Loucy (cell line): ENCODE results near the gene GPR39.

Experiments
- EZH2phosphoT487 ChIP-seq: fragments of 200-600 bp; IDR thresholded peaks from 2 replicates; pipeline ENCODE4 v1.6.1; 2018; ENCODE audit warnings: antibody characterized with exemption, mild to moderate bottlenecking, moderate library complexity, borderline replicate concordance
- TF ChIP-seq, protein P1 (sequence below): fragments of 200-600 bp; sonication (generic); conservative IDR thresholded peaks from 2 replicates; pipeline ENCODE4 v1.5.1; 2014; ENCODE audit warnings: mild to moderate bottlenecking, antibody characterized with exemption, low read length

DNA sequence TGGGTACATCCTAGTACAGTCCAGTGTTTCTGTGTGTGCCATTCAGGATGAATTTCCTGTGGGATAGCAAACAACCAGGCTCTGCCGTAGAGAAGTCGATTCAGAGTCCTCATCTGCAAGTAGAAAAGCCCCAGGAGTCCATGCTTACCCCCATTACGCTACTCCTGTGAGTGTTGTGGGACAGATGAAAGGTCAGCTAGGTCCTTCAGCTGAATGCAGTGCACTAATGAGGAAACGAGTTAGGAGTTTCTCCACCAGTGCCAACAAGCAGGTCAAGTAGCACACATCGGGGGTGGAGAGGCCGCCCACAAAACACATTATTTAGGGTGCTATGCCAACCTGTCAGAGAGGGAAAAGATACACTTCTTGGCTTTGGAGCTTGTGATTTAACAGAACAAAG is 2.5 kb upstream of the GPR39 start:
- TF ChIP-seq, protein P1, sequence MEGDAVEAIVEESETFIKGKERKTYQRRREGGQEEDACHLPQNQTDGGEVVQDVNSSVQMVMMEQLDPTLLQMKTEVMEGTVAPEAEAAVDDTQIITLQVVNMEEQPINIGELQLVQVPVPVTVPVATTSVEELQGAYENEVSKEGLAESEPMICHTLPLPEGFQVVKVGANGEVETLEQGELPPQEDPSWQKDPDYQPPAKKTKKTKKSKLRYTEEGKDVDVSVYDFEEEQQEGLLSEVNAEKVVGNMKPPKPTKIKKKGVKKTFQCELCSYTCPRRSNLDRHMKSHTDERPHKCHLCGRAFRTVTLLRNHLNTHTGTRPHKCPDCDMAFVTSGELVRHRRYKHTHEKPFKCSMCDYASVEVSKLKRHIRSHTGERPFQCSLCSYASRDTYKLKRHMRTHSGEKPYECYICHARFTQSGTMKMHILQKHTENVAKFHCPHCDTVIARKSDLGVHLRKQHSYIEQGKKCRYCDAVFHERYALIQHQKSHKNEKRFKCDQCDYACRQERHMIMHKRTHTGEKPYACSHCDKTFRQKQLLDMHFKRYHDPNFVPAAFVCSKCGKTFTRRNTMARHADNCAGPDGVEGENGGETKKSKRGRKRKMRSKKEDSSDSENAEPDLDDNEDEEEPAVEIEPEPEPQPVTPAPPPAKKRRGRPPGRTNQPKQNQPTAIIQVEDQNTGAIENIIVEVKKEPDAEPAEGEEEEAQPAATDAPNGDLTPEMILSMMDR = no peak
- no peak for TF ChIP-seq EZH2phosphoT487
